Glutamatergic neuron (in vitro differentiated cells): ENCODE data around the gene KRT2. TPM values are rescaled to one million over a fixed set of nuclear protein-coding genes. Genes with fewer than 3 reads are reported as not detected.

Experiments
- DNase-seq: peaks from one replicate; pipeline ENCODE4 v3.0.0; 2022
- H3K27ac Mint-ChIP-seq: one replicate; pipeline ENCODE4 v1.8.0; 2020; ENCODE audit warnings: mild to moderate bottlenecking, mixed read lengths, inconsistent platforms; ENCODE audit not compliant: unreplicated experiment
- H3K27me3 Mint-ChIP-seq: one replicate; pipeline ENCODE4 v1.8.0; 2020; ENCODE audit warnings: mild to moderate bottlenecking, moderate library complexity, mixed read lengths, inconsistent platforms; ENCODE audit not compliant: unreplicated experiment
- H3K36me3 Mint-ChIP-seq: one replicate; pipeline ENCODE4 v1.8.0; 2020; ENCODE audit warnings: mild to moderate bottlenecking, mixed read lengths, inconsistent platforms; ENCODE audit not compliant: unreplicated experiment
- H3K4me1 Mint-ChIP-seq: one replicate; pipeline ENCODE4 v1.8.0; 2020; ENCODE audit warnings: mild to moderate bottlenecking, low read depth, mixed read lengths, inconsistent platforms; ENCODE audit not compliant: unreplicated experiment
- H3K4me3 Mint-ChIP-seq: one replicate; pipeline ENCODE4 v1.8.0; 2020; ENCODE audit warnings: mild to moderate bottlenecking, mixed read lengths, inconsistent platforms; ENCODE audit not compliant: unreplicated experiment
- H3K9me3 Mint-ChIP-seq: one replicate; pipeline ENCODE4 v1.8.0; 2020; ENCODE audit warnings: mild to moderate bottlenecking, moderate library complexity, mixed read lengths, inconsistent platforms; ENCODE audit not compliant: unreplicated experiment
- CTCF ChIP-seq: fragments of 200-600 bp; sonication (generic); IDR thresholded peaks from one replicate; pipeline ENCODE4 v1.5.0; 2021; ENCODE audit not compliant: partially characterized antibody, unreplicated experiment
- total RNA-seq: library from RNA; stranded (reverse); fragmentation: NEBNext Ultra II Directional; extraction: Animal tissue kit (Norgen Biotek cat#: 25700); gene quantifications from one replicate; pipeline ENCODE4 v1.2.1, GENCODE V29; 2021; ENCODE audit not compliant: unreplicated experiment

The KRT2 gene
- total RNA-seq, 1 donor from 2014 or later, result not detected

GRCh38 chr12:52630008-52630500 is 22.0 kb downstream of the KRT2 start:
- Mint-ChIP-seq H3K27me3 (no peaks in the 10 kb centered on the region), H3K27ac (no peak overlapping the region), H3K36me3 (no peaks in the 10 kb centered on the region), H3K4me3 (no peak overlapping the region), H3K4me1 (no peaks in the 10 kb centered on the region), H3K9me3 (no peaks in the 10 kb centered on the region)
- no peak for DNase-seq
- TF ChIP-seq CTCF, result no peak

DNA sequence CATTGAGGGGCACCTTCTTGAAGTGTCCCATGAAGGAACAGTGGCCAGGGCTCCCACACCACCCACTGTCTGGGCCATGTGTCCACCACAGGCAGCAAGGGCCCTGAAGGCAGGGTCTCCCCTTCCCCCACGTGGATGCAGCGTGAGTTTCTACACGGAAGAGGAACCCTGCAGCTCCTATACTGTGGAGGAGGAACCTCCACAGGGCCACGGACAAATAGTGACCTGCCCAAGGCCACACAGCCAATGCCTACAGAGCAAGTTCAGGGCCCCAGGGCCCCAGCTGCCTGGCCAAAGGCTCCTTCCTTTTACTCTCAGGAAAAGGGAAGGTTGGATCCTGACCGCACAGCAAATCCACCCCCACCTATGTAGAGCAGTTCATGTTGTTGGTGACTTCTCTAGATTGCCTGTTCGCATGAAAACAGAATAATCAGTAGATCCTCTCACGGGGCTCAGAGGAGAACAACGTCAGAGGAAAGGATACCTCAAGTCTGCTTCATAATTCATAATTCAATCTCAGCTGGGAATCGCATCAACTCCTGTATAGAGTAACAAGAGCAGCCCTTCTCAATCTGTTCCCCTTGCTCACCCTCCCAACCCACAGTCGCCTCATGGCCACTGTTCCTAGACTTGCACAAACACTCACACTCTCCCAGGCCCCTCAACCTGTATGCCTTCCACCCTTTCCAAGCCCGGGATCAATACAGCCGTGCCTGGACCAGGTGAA is 22.6 kb downstream of the KRT2 start:
- Mint-ChIP-seq H3K27me3 (no peaks in the 10 kb centered on the region), H3K27ac (no peak overlapping the region), H3K4me3 (no peak overlapping the region), H3K9me3 (no peaks in the 10 kb centered on the region), H3K36me3 (no peaks in the 10 kb centered on the region), H3K4me1 (no peaks in the 10 kb centered on the region)
- TF ChIP-seq CTCF, result no peak
- DNase-seq, result no peak

DNA sequence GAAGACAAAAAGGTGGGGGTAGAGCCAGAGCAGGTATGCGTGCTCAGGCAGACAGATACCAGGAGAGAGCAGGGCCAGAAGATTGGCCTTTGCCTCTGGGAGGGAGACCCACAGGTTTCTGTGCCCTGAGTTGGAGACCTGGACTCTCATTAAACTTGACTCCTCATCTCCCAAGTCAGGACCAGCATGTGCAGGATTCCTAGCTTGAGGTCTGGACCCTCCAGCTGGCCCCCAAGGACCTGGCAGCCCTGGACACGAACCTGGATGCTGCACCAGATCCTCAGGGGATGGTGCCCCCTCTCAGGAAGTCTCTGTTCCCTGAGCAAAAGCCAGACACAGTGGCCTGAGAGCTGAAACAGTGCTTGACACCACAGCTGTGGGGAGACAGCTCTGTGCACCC is 23.2 kb downstream of the KRT2 start:
- DNase-seq, result no peak
- H3K9me3 Mint-ChIP-seq, result no peaks in the 10 kb centered on the region
- H3K4me1 Mint-ChIP-seq, result no peaks in the 10 kb centered on the region
- no peaks in the 10 kb centered on the region for H3K36me3 Mint-ChIP-seq
- no peaks in the 10 kb centered on the region for H3K27me3 Mint-ChIP-seq
- no peak overlapping the region for H3K4me3 Mint-ChIP-seq
- no peak overlapping the region for H3K27ac Mint-ChIP-seq
- TF ChIP-seq CTCF, result no peak

- no peaks in the 10 kb centered on the region for H3K9me3 Mint-ChIP-seq
- H3K4me1 Mint-ChIP-seq, result no peaks in the 10 kb centered on the region
- no peaks in the 10 kb centered on the region for H3K27me3 Mint-ChIP-seq
- no peak overlapping the region for H3K4me3 Mint-ChIP-seq
- H3K36me3 Mint-ChIP-seq, result no peaks in the 10 kb centered on the region
- no peak for DNase-seq
- H3K27ac Mint-ChIP-seq, result no peak overlapping the region
- TF ChIP-seq CTCF, result no peak
These were observed 23.9 kb downstream of the KRT2 start for GRCh38 chr12:52628111-52628507.

- Mint-ChIP-seq H3K9me3 (no peaks in the 10 kb centered on the region), H3K27ac (no peak overlapping the region), H3K36me3 (no peaks in the 10 kb centered on the region), H3K4me1 (no peaks in the 10 kb centered on the region), H3K4me3 (no peak overlapping the region), H3K27me3 (no peaks in the 10 kb centered on the region)
- TF ChIP-seq CTCF, result no peak
- DNase-seq, result no peak
These were observed 24.5 kb downstream of the KRT2 start for GRCh38 chr12:52627395-52628110.
